Spleen (tissue), 7 donors: Measurements from ENCODE around the gene AGAP6.
"Not testable (repeated sequence)": the region's sequence is repeated elsewhere in the genome, so short reads cannot be mapped to it uniquely, and the experiment has no call there.

Source experiments
- POLR2A ChIP-seq, 3 donors: fragments of 450-650 bp; IDR thresholded peaks; one replicate each; pipeline ENCODE4 v1.5.1; 2017; ENCODE audit warnings: antibody characterized with exemption in 3 of 3, mild to moderate bottlenecking in 1 of 3
- POLR2AphosphoS5 ChIP-seq, 3 donors: sonication (generic); formaldehyde crosslinking; IDR thresholded peaks; one replicate each; pipeline ENCODE4 v1.5.1; 2017; ENCODE audit warnings: antibody characterized with exemption in 3 of 3
- TF ChIP-seq, protein P1 (sequence below), 11 experiments: fragments of 200-600 bp in 7 of 11; fragments of 450-650 bp in 4 of 11; sonication (generic) in 4 of 11; IDR thresholded peaks in 8 of 11; conservative IDR thresholded peaks in 3 of 11; 1 replicate in 7 of 11; 2 replicates in 4 of 11; pipeline versions ENCODE4 v1.4.0 to v1.8.0; 2016 to 2021; ENCODE audit warnings: antibody characterized with exemption in 11 of 11, inconsistent platforms in 4 of 11, mild to moderate bottlenecking in 1 of 11
- donor health status: DM: no; HTN: no; CAD: no; lungs with moderate emphysema.
- donor health status: DM: no; HTN: no; CAD: no.
- donor health status: DM: no; HTN: no; CAD: no.

DNA sequence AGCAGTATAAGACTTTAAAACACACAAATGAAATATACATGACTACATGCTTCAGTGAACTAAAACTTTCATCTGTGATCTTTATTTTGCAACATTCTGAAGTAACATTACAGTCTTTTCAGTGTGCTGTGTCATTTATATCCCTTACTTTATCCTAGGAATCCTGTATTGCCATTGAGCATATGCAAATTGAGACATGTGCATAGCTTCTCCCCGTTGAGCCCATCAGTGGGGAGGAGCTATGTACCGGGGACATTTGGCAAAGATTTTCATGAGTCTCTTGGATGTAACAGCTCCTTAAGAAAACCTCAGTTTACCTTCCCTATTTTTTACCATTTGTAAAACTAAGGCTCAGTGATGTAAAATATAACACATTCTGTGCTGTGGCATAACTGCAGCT, 16.7 kb upstream of the AGAP6 start:
- TF ChIP-seq, protein P1, sequence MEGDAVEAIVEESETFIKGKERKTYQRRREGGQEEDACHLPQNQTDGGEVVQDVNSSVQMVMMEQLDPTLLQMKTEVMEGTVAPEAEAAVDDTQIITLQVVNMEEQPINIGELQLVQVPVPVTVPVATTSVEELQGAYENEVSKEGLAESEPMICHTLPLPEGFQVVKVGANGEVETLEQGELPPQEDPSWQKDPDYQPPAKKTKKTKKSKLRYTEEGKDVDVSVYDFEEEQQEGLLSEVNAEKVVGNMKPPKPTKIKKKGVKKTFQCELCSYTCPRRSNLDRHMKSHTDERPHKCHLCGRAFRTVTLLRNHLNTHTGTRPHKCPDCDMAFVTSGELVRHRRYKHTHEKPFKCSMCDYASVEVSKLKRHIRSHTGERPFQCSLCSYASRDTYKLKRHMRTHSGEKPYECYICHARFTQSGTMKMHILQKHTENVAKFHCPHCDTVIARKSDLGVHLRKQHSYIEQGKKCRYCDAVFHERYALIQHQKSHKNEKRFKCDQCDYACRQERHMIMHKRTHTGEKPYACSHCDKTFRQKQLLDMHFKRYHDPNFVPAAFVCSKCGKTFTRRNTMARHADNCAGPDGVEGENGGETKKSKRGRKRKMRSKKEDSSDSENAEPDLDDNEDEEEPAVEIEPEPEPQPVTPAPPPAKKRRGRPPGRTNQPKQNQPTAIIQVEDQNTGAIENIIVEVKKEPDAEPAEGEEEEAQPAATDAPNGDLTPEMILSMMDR (IDR thresholded peaks at IDR 0.05 in 8 of 11, conservative IDR thresholded peaks at IDR 0.05 in 3 of 11), result not testable (repeated sequence)
- not testable (repeated sequence) for TF ChIP-seq POLR2A, POLR2AphosphoS5 (IDR thresholded peaks at IDR 0.05)
